NCI-H748 (cell line): ENCODE data around the gene TTC34.
"Not testable (repeated sequence)": the region's sequence is repeated elsewhere in the genome, so short reads cannot be mapped to it uniquely, and the experiment has no call there.

ENCODE experiments used
- DNase-seq: peaks from one replicate; lab custom pipeline; 2025; ENCODE audit not compliant: unreplicated experiment; lab: John Stamatoyannopoulos, UW

Gene TTC34

DNA sequence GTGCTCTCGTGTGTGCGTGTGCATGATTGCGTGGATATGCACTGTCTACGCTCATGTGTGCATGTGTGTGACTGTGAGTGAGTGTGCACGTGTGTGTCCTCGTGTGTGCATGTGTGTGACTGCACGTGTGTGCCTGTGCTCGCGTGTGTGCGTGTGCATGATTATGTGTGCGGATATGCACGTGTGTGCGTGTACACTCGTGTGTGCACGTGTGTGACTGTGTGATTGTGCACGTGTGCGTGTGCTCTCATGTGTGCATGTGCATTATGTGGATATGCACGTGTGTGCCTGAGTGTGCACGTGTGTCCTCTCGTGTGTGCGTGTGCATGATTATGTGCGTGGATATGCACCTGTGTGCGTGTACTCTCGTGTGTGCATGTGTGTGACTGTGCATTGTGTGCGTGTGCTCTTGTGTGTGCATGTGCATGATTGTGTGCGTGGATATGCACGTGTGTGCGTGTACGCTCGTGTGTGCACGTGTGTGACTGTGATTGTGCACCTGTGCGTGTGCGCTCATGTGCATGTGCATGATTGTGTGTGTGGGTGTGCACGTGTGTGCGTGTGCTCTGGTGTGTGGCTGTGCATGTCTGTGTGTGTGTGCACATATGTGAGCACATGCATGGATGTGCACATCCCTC is 170.9 kb downstream of the TTC34 start:
- no peak for DNase-seq

DNA sequence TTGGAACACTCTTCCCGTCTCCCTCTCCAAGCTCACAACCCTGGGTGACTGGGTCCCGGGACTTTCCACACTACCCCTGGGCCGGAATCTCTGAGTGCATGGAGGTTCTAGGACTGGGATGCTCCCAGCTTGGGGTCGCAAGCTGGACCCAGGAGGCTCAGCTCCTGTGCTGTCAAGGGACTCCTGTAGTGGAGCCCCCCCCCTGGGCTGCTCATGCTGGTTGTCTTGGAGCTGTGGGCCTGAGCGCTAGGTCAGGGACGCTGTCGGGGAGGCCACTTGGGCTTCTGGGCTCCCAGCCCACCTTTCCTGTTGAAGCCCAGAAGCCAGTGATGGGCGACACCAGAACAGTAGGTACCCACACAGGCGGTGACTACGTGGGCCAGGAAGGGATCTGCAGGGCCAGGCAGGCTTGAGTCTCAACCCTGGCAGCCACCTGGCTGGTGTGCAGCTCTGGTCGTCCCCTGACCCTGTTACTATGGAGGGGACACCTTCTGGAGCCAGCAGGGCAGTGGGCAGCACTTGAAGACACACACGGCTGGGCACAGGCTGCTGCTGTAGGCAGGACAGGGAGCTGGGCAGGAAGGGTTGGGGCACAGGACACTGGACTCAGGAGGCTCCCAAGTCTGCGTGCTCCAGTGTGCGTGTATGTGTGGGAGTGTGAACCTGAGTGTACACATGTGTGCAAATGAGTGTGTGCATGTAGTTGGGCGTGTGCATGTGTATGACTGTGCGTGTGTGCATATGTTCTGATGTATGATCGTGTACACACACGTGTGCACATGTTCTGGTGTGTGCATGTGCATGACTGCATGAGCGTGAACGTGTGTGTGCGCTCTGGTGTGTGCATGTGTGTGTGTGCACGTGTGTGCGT is 171.6 kb downstream of the TTC34 start:
- DNase-seq, result no peak

- DNase-seq, result no peak
Observed at GRCh38 chr1:2628933-2629626, 172.4 kb downstream of the TTC34 start.

DNA sequence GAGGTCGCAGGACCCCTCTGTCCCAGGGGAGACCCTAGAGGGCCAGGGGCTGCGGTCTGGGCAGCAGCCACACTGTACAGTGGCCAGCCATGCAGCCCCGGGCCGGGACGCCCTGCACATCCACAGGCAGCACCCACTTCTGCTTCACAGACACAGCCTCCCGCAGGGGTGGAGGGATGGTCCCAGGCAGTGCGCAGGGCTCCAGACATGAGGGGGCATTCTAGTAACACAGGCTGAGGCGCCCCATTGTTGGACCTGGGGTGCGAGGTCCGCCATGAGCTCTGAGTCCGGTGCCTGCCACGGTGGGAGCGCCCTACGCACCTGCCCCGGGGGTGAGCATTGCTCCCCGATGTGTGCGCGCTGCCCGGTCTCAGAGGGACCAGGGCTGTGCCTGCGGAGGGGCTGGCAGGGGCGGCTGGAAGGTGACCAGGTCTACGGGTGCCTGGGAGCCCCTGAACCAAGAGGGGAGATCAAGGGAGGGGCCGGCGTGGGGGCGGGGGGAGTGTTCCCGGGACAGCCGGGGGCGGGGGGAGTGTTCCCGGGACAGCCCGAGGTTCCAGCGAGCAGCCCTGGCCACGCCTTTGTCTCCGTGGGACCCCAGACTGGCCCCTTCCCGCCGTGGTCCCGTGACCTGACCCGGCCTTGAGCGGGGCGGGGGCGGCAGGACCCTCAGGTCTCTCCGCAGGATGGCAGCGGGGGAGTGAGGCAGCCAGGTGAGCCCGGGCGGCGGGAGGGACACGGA is 173.1 kb downstream of the TTC34 start:
- DNase-seq, result no peak

GRCh38 chr1:2627746-2628145 is 173.7 kb downstream of the TTC34 start:
- no peak for DNase-seq

DNA sequence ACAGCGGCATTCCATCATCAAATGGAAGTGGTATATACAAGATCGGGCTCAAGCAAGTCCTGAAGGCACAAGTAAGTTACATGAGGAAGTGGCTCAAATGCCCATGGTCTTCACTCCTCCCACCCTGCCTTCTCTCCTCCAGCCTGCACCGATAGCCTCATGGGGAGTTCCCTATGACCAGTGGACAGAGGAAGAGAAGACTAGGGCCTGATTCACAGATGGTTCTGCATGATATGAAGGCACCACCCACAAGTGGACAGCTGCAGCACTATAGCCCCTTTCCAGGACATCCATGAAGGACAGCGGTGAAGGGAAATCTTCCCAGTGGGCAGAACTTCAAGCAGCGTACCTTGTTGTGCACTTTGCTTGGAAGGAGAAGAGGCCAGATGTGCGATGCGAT is 175.7 kb downstream of the TTC34 start:
- not testable (repeated sequence) for DNase-seq

DNA sequence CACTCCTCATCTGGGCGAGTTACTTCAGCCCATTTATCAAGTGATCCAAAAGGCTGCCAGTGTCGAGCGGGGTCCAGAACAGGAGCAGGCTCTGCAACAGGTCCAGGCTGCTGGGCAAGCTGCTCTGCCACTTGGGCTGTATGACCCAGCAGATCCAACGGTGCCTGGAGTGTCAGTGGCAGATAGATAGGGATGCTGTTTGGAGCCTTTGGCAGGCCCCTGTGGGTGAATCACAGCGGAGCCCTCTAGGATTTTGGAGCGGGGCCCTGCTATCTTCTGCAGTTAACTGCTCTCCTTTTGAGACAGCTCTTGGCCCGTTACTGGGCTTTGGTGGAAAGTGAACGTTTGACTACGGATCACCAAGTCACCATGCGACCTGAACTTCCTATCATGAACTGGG is 176.2 kb downstream of the TTC34 start:
- DNase-seq, result no peak

GRCh38 chr1:2624735-2625300 is 176.7 kb downstream of the TTC34 start:
- no peak for DNase-seq

GRCh38 chr1:2623571-2624337 is 177.7 kb downstream of the TTC34 start:
- DNase-seq, result no peak

- no peak for DNase-seq
Observed at GRCh38 chr1:2617971-2618470, 183.5 kb downstream of the TTC34 start.

GRCh38 chr1:2614145-2614544 is 187.3 kb downstream of the TTC34 start:
- no peak for DNase-seq

GRCh38 chr1:2612591-2613365 is 188.7 kb downstream of the TTC34 start:
- no peak for DNase-seq

- DNase-seq, result no peak
Observed at GRCh38 chr1:2611621-2612437, 189.7 kb downstream of the TTC34 start.

- peak; percentile 36 for DNase-seq
Observed at GRCh38 chr1:2611031-2611501, 190.4 kb downstream of the TTC34 start.

DNA sequence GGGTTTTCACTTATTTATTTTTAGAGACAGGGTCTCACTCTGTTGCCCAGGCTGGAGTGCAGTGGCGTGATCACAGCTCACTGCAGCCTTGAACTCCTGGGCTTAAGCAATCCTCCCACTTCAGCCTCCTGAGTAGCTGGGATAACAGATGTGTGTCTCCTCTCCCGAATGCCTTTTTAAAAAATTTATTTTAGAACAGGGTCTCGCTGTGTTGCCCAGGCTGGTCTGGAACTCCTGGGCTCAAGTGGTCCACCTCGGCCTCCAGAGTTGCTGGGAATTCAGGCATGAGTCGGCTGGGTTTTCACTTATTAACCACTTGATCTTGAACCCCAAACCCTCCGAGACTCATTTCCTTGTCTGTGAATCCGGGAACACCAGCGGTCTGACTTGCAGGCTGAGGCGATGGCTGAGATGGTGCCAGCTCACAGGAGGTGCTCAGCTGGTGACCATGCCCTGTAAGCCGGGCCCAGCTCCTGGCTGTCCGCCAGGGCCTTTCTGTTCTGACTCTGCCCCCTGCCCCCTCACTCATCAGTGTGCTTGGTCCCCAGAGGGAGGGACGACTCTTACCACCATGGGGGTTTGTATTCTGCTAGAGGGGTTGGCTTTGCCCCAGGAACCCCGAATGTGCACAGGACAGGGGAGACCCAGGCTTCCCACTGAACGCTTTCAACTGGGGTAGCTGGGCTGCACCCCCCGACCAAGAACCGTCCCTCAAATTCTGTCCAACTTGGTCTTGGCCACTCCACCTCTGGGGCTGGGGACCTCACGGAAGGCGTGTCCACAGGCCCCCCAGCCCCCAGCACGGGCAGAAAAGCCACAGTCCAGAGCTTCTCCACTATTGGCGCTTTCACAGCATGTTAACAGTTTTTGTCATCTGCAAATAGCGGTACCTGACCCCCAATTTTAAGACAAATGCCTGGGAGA is 191.2 kb downstream of the TTC34 start:
- DNase-seq, result no peak

DNA sequence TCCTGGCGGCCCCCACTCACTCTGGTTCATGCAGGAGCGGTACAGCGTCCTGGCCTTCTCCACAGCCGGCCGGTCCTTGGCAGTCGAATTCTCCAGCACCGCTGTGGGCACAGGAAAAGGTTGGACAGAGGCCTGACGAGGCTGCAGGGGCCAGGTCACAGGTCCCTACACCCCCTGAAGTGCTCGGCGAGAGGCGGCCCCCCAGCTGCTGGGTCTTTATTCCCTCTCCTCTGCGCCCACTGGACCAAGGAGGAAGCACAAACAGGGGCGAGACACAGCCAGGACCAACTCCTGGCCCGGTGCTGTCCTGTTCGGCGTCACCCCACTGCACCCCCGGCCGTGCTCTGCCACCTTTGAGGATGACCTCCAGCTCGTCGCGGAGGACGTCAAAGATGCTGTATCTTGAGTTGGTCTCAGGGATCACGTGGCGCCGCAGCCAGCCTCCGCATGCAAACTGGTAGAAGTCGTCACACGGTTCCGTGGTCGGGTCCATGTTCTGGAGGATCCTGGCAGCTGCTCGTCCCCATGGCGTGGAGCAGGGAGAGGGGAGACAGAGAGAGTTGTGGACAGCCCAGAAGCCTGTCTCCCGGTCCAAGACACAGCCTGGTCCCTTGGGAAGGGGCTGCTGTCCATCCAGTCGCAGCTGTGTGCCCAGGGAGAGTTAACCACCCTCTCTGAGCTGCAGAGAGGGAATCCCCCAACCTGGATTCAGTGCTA is 192.0 kb downstream of the TTC34 start:
- no peak for DNase-seq
